ENCODE measurements around the gene CPD. TPM values are rescaled to one million over a fixed set of nuclear protein-coding genes. Genes with fewer than 3 reads are reported as not detected.

Gene CPD
- polyA plus RNA-seq, 1 donor (not counting 4 experiments of a cell fraction or from before 2014, with no cell fraction given) = 30.5 TPM

GRCh38 chr17:30493780-30494179, 115.1 kb downstream of the CPD start:
- Histone ChIP-seq H3K4me1 (ENCODE audit: control insufficient read depth, extremely low read depth, insufficient read depth, low read length) (no peaks in the 10 kb centered on the region), H4K20me1 (ENCODE audit: control insufficient read depth, extremely low read depth, insufficient read depth, low read length) (no peaks in the 10 kb centered on the region), H3K79me2 (ENCODE audit: control insufficient read depth, insufficient read depth, low read length) (no peaks in the 10 kb centered on the region), H3K4me3 (ENCODE audit: control insufficient read depth in 2 of 3, extremely low read depth in 1 of 3, insufficient read depth in 2 of 3, low read depth in 1 of 3, low read length in 3 of 3) (no peak overlapping the region), H3K36me3 (ENCODE audit: control insufficient read depth in 2 of 2, extremely low read depth in 1 of 2, insufficient read depth in 2 of 2, low read length in 2 of 2) (peaks cover 11 to 16% of the 10 kb centered on the region in 2 experiments), H3K9ac (ENCODE audit: control insufficient read depth, extremely low read depth, insufficient read depth, low read length) (no peak overlapping the region), H3K9me3 (ENCODE audit: control insufficient read depth, low read depth, low read length) (no peaks in the 10 kb centered on the region), H3K27me3 (ENCODE audit: control insufficient read depth, extremely low read depth, insufficient read depth, low read length) (no peaks in the 10 kb centered on the region), H3K9me1 (ENCODE audit: control insufficient read depth, extremely low read depth, insufficient read depth, low read length) (no peaks in the 10 kb centered on the region), H3K27ac (ENCODE audit: control insufficient read depth, insufficient read depth, low read length) (no peak overlapping the region), H3K4me2 (ENCODE audit: control insufficient read depth, extremely low read depth, insufficient read depth, low read depth, low read length) (no peak overlapping the region), H2AFZ (ENCODE audit: control insufficient read depth, low read length) (no peak overlapping the region)
- DNase-seq (ENCODE audit: low read depth, low spot score) (no peak), FAIRE-seq (no peak)
- TF ChIP-seq EZH2 (IDR thresholded peaks at IDR 0.05; ENCODE audit: low read length) = no peak
- TF ChIP-seq CTCF (optimal IDR thresholded peaks at IDR 0.05 in 1 of 3, IDR thresholded peaks at IDR 0.05 in 1 of 3, conservative IDR thresholded peaks at IDR 0.05 in 1 of 3; ENCODE audit: extremely low read depth in 1 of 3, insufficient read depth in 2 of 3, low read length in 3 of 3) = no peak
- dilution Hi-C loops (cut with MboI; ENCODE audit: extremely low pct_ligation_motif_present, low sequenced_read_pairs) = no loop called here

- no peaks in the 10 kb centered on the region for H3K9me1 ChIP-seq (ENCODE audit: control insufficient read depth, extremely low read depth, insufficient read depth, low read length)
- H3K9ac ChIP-seq (ENCODE audit: control insufficient read depth, extremely low read depth, insufficient read depth, low read length) = no peak overlapping the region
- dilution Hi-C loops (cut with MboI; ENCODE audit: extremely low pct_ligation_motif_present, low sequenced_read_pairs) = no loop called here
- FAIRE-seq = no peak
- H3K27me3 ChIP-seq (ENCODE audit: control insufficient read depth, extremely low read depth, insufficient read depth, low read length) = no peaks in the 10 kb centered on the region
- no peaks in the 10 kb centered on the region for H4K20me1 ChIP-seq (ENCODE audit: control insufficient read depth, extremely low read depth, insufficient read depth, low read length)
- TF ChIP-seq EZH2 (IDR thresholded peaks at IDR 0.05; ENCODE audit: low read length) = no peak
- TF ChIP-seq CTCF (optimal IDR thresholded peaks at IDR 0.05 in 1 of 3, IDR thresholded peaks at IDR 0.05 in 1 of 3, conservative IDR thresholded peaks at IDR 0.05 in 1 of 3; ENCODE audit: extremely low read depth in 1 of 3, insufficient read depth in 2 of 3, low read length in 3 of 3) = no peak
- no peaks in the 10 kb centered on the region for H3K4me1 ChIP-seq (ENCODE audit: control insufficient read depth, extremely low read depth, insufficient read depth, low read length)
- no peak overlapping the region for H2AFZ ChIP-seq (ENCODE audit: control insufficient read depth, low read length)
- DNase-seq (ENCODE audit: low read depth, low spot score) = no peak
- H3K4me2 ChIP-seq (ENCODE audit: control insufficient read depth, extremely low read depth, insufficient read depth, low read depth, low read length) = no peak overlapping the region
- H3K36me3 ChIP-seq (ENCODE audit: control insufficient read depth in 2 of 2, extremely low read depth in 1 of 2, insufficient read depth in 2 of 2, low read length in 2 of 2) = peaks cover 11 to 16% of the 10 kb centered on the region in 2 experiments
- H3K4me3 ChIP-seq (ENCODE audit: control insufficient read depth in 2 of 3, extremely low read depth in 1 of 3, insufficient read depth in 2 of 3, low read depth in 1 of 3, low read length in 3 of 3) = no peak overlapping the region
- no peaks in the 10 kb centered on the region for H3K79me2 ChIP-seq (ENCODE audit: control insufficient read depth, insufficient read depth, low read length)
- no peaks in the 10 kb centered on the region for H3K9me3 ChIP-seq (ENCODE audit: control insufficient read depth, low read depth, low read length)
- H3K27ac ChIP-seq (ENCODE audit: control insufficient read depth, insufficient read depth, low read length) = no peak overlapping the region
Measured at GRCh38 chr17:30495586-30495985, 116.9 kb downstream of the CPD start.

Data from keratinocyte (primary cell).